ENCODE results near the gene TJP1. TPM values are rescaled to one million over a fixed set of nuclear protein-coding genes. Genes with fewer than 3 reads are reported as not detected.

TJP1 gene
- total and polyA plus RNA-seq, 9 of the 15 experiments (the other 6 are each of a cell fraction or from before 2014, with no cell fraction given) = 9.1 to 39.3 (median 28.0) TPM

DNA sequence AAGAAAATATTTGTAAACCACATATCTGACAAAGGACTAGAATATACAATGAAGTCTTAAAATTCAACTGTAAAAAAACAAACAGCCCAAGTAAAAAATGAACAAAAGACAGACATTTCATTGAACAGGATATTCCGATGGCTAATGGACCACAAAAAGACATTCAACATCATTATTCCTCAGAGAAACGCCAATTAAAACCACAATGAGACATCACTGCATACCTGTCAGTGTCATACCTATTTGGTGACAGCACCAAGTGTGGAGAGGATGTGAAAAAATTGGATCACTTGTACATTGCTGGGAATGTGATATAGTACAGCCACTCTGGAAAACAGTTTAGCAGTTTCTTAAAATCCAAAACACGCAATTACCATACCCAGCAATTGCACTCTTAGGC is 29.9 kb upstream of the TJP1 start:
- FAIRE-seq (no peak), DNase-seq (ENCODE audit: extremely low read depth in 1 of 4, low spot score in 3 of 4) (no peak), ATAC-seq (no peak)
- Histone ChIP-seq H3K27ac (ENCODE audit: extremely low read depth, low read depth, low read length) (no peak overlapping the region), H3K4me1 (replicated peaks in 1 of 2; ENCODE audit: control insufficient read depth in 2 of 2, insufficient read depth in 2 of 2, low read length in 2 of 2) (no peaks in the 10 kb centered on the region), H3K9me3 (replicated peaks; ENCODE audit: control insufficient read depth, insufficient read depth, low read depth, low read length) (no peaks in the 10 kb centered on the region), H3K36me3 (ENCODE audit: control insufficient read depth, insufficient read depth, low read length) (no peaks in the 10 kb centered on the region), H3K4me3 (no peak overlapping the region), H3K9ac (ENCODE audit: insufficient read depth in 1 of 2, low read depth in 2 of 2, low read length in 2 of 2) (no peak overlapping the region), H4K20me1 (replicated peaks; ENCODE audit: control insufficient read depth, insufficient read depth, low read length) (no peaks in the 10 kb centered on the region), H3K79me2 (ENCODE audit: control insufficient read depth, insufficient read depth, low read length) (no peaks in the 10 kb centered on the region), H3K27me3 (ENCODE audit: control insufficient read depth in 2 of 2, insufficient read depth in 2 of 2, low read length in 2 of 2) (peaks cover 9 to 11% of the 10 kb centered on the region in 2 experiments; a peak in 3 of 5 replicates), H3K9me1 (ENCODE audit: control insufficient read depth, insufficient read depth, low read length) (no peaks in the 10 kb centered on the region), H2AFZ (ENCODE audit: low read depth, low read length) (no peak overlapping the region), H3K4me2 (ENCODE audit: insufficient read depth, low read length) (no peak overlapping the region)
- 0% methylated on average over 3 of the region's 3 CpGs for WGBS (ENCODE audit: insufficient coverage, low coverage, missing lambda C conversion rate)
- in situ Hi-C loops (cut with MboI) (no loop called here), intact Hi-C loops (cut with micrococcal nuclease) (no loop called here)
- TF ChIP-seq RBM17 (IDR thresholded peaks at IDR 0.05; ENCODE audit: borderline replicate concordance, low read depth, low read length) (no peak), TBP (optimal IDR thresholded peaks at IDR 0.05; ENCODE audit: low read depth, low read length) (no peak), MCM2 (IDR thresholded peaks at IDR 0.05; ENCODE audit: low read depth) (no peak), ZBTB8A (IDR thresholded peaks at IDR 0.05; ENCODE audit: partially characterized antibody) (no peak), ZNF785 (CRISPR knock-in tag; IDR thresholded peaks at IDR 0.05) (no peak), PTRF (tag; IDR thresholded peaks at IDR 0.05) (no peak), ATF1 (CRISPR knock-in tag; IDR thresholded peaks at IDR 0.05) (no peak), ATF1 (tag; IDR thresholded peaks at IDR 0.05) (no peak), MEF2A (IDR thresholded peaks at IDR 0.05; ENCODE audit: control insufficient read depth, low read depth, low read length) (no peak)
- TF ChIP-seq, protein P1, sequence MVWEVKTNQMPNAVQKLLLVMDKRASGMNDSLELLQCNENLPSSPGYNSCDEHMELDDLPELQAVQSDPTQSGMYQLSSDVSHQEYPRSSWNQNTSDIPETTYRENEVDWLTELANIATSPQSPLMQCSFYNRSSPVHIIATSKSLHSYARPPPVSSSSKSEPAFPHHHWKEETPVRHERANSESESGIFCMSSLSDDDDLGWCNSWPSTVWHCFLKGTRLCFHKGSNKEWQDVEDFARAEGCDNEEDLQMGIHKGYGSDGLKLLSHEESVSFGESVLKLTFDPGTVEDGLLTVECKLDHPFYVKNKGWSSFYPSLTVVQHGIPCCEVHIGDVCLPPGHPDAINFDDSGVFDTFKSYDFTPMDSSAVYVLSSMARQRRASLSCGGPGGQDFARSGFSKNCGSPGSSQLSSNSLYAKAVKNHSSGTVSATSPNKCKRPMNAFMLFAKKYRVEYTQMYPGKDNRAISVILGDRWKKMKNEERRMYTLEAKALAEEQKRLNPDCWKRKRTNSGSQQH (CRISPR knock-in tag; IDR thresholded peaks at IDR 0.05) = no peak
- TF ChIP-seq, protein P2, sequence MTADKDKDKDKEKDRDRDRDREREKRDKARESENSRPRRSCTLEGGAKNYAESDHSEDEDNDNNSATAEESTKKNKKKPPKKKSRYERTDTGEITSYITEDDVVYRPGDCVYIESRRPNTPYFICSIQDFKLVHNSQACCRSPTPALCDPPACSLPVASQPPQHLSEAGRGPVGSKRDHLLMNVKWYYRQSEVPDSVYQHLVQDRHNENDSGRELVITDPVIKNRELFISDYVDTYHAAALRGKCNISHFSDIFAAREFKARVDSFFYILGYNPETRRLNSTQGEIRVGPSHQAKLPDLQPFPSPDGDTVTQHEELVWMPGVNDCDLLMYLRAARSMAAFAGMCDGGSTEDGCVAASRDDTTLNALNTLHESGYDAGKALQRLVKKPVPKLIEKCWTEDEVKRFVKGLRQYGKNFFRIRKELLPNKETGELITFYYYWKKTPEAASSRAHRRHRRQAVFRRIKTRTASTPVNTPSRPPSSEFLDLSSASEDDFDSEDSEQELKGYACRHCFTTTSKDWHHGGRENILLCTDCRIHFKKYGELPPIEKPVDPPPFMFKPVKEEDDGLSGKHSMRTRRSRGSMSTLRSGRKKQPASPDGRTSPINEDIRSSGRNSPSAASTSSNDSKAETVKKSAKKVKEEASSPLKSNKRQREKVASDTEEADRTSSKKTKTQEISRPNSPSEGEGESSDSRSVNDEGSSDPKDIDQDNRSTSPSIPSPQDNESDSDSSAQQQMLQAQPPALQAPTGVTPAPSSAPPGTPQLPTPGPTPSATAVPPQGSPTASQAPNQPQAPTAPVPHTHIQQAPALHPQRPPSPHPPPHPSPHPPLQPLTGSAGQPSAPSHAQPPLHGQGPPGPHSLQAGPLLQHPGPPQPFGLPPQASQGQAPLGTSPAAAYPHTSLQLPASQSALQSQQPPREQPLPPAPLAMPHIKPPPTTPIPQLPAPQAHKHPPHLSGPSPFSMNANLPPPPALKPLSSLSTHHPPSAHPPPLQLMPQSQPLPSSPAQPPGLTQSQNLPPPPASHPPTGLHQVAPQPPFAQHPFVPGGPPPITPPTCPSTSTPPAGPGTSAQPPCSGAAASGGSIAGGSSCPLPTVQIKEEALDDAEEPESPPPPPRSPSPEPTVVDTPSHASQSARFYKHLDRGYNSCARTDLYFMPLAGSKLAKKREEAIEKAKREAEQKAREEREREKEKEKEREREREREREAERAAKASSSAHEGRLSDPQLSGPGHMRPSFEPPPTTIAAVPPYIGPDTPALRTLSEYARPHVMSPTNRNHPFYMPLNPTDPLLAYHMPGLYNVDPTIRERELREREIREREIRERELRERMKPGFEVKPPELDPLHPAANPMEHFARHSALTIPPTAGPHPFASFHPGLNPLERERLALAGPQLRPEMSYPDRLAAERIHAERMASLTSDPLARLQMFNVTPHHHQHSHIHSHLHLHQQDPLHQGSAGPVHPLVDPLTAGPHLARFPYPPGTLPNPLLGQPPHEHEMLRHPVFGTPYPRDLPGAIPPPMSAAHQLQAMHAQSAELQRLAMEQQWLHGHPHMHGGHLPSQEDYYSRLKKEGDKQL (CRISPR knock-in tag; IDR thresholded peaks at IDR 0.05; ENCODE audit: borderline replicate concordance) = no peak
- TF ChIP-seq, protein P3, sequence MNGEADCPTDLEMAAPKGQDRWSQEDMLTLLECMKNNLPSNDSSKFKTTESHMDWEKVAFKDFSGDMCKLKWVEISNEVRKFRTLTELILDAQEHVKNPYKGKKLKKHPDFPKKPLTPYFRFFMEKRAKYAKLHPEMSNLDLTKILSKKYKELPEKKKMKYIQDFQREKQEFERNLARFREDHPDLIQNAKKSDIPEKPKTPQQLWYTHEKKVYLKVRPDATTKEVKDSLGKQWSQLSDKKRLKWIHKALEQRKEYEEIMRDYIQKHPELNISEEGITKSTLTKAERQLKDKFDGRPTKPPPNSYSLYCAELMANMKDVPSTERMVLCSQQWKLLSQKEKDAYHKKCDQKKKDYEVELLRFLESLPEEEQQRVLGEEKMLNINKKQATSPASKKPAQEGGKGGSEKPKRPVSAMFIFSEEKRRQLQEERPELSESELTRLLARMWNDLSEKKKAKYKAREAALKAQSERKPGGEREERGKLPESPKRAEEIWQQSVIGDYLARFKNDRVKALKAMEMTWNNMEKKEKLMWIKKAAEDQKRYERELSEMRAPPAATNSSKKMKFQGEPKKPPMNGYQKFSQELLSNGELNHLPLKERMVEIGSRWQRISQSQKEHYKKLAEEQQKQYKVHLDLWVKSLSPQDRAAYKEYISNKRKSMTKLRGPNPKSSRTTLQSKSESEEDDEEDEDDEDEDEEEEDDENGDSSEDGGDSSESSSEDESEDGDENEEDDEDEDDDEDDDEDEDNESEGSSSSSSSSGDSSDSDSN (IDR thresholded peaks at IDR 0.05; ENCODE audit: borderline replicate concordance in 1 of 2, low read depth in 2 of 2, low read length in 2 of 2) = no peak
- BruUV-seq (replicated peaks) = no TSS peak
- CTCF ChIA-PET (ENCODE audit: low intra/inter-chr PET ratio) = no interaction called here
- POLR2A ChIA-PET = no interaction called here
